Colon (tissue), 2 donors: ENCODE measurements around the gene EPHA6.
"Not testable (repeated sequence)": the region's sequence is repeated elsewhere in the genome, so short reads cannot be mapped to it uniquely, and the experiment has no call there.

Source experiments
- FAIRE-seq: peaks from 2 replicates; lab custom pipeline; 2012; peaks lifted over from hg19 to GRCh38; lab: Jason Lieb, UNC
- donor health status: control.
- donor health status: control.

Gene EPHA6

DNA sequence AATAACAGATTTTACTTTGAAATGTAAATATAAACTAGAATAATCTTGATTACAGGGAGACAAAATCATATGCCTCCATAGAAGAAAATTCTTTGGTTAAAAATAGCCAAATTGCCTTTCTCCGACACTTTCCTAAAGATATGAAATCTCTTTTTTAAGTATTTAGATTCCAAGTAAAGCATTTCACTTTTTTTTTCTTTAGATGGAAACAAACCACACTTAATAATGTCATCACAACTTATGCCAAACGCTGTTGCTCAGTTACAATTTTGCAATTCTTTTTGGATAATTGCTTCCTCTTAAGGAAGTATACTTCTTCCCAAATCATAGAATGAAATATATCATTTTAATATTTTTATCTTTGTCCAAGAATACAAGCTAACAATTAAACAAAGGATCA, 656.1 kb downstream of the EPHA6 start:
- no peak for FAIRE-seq

DNA sequence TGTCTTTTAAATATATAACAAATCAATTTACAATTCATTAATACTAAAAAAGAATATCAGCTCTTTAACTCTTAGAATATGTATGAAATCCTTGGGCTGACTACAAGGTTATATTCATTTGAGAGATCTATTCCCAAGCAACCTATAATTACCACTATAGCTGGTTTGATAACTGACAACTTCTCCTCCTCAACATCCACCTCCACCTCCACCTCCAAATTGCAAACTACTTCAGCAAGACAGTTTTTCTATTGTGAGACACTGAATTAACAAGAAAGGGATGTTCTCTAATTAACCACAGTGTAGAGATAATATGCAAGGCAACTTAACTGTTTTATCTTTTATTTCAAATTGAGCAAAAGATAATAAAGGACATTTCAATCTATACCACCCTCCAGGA, 665.3 kb downstream of the EPHA6 start:
- FAIRE-seq: no peak

DNA sequence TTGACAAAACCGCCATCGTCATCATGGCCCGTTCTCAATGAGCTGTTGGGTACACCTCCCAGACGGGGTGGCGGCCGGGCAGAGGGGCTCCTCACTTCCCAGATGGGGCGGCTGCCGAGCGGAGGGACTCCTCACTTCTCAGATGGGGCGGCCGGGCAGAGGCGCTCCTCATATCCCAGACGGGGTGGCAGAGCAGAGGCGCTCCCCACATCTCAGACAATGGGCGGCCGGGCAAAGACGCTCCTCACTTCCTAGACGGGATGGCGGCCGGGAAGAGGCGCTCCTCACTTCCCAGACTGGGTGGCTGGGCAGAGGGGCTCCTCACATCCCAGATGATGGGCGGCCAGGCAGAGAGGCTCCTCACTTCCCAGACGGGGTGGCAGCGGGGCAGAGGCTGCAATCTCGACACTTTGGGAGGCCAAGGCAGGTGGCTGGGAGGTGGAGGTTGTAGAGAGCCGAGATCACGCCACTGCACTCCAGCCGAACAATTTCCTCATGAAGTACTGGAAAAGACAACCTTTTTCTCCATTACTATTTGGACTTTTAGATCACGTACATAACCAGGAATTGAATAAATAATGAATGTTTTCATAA, 666.4 kb downstream of the EPHA6 start:
- not testable (repeated sequence) for FAIRE-seq

DNA sequence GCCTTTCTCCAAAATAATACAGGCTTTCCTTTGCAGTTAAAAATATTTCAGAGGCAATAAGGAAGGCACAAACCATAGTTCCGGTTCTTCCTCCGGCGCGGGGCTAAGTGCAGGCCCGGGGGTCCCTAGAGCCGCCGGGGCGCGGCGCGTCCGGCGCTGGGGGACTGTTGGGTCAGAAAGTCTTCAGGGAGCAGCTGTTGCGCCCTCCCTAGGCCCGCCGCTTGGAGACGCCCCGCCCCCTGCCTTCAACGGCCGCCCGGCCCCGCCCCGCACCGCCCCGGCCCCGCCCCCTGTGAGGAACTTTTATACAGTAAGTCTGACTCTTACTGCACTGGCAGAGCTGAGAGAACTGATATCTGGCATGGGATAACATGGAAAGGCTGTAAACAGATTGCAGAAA, 667.0 kb downstream of the EPHA6 start:
- no peak for FAIRE-seq

DNA sequence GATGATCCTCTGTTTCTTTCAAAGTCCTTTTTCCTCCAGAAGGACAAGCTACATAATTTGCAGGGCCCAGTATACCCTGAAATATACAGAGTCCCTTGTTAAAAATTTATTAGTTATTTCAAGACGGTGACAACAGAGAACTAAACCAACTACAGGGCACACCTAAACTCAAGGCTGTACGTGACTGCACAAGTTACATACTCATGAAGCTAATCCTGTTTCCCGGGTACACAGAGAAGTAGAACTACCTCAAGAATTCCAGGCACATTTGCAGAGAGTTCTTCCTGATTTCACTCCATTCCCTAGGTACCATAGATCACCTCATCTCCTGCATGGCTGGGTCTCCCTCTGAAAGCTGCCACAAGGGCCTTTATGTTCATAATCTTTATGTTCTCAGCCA, 670.8 kb downstream of the EPHA6 start:
- no peak for FAIRE-seq

DNA sequence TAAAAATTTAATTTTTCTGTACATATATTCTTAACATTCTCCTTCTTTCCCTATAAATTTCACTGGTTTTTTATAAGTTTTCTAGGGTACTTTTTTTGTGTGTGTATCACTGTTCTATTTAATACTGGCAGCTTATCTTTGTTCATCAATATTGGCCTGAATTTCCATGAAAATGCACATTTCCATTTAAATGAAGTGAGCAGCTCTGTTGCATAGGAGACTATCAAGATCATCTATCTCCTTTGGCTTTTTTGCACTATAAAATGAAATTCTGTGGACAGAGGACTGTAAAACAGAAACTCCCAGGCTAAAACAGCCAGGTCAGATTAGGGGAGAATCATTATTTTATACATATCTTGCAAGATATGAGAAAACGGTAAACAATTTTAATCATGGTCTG, 673.2 kb downstream of the EPHA6 start:
- FAIRE-seq: no peak

DNA sequence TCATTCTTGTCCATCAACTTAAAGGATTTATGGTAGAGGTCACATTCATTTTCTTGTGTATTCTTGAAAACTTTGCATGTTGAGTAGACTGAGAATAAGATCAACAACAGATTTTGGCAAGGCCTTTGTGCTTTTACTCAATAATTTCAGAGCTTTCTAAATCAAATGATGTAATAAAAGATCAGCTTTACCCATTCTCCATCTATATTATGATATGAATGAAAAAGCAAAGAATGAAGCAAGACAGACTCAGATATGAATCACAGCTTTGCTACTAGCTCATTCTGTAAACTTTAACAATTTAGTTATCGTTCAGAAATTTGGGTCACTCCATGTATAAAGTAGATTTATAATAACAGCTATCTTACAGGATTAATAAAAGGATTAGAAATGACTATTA, 674.3 kb downstream of the EPHA6 start:
- FAIRE-seq: no peak

DNA sequence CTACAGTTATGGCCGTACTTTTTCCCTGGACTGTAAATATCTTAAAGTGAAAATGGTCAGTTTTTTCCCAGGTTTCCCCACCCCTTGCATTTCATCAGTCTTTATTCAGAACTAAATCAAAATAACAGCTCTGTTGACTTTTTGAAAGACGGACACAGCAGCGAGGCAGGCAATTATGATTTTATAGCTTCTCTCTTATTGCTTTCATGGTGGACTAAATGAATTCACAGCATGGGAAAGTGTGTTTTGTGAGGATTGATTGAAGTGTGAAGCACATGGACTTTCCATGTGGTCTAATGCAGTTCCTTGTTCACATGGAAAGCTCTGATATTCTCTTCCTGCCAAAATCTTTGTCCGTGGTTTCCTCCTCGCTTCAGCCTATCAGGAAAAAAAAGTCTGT, 681.5 kb downstream of the EPHA6 start:
- no peak for FAIRE-seq

DNA sequence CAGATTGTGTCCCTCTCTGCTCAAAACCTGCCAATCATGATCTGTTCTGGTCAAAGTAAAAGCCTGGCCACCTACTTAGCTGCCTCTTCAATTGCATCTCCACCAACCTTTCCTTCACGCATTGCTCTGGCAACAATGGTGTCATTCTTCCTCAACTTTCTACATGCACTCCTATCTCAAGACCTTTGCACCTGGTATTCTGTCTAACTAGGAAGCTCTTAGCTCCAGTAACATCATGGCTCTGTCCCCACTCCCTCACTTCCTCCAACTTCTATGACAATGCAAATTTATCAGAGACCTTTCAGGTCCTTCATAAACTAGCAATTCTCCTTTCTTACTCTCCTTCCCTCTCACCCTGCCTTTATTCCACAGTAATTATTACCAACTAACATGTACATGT, 682.7 kb downstream of the EPHA6 start:
- no peak for FAIRE-seq

DNA sequence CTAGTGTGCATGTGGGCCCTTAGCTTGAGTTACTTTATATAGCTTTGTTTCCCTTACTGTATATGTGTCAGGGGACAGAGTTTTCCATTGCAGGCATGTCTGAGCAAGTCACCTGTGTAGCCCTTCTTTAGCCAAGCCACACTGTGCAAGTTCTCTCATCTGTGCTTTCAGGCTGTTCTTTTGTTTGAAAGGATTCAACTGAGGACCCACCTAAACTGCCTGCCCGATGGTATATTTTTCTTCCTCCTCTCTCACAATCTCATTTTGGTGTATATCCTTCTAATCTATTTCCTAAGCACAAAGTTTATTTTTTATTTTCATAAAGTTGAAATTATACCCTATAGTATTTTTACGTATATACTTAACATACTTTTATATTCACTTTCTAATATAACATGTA, 690.1 kb downstream of the EPHA6 start:
- FAIRE-seq: no peak

DNA sequence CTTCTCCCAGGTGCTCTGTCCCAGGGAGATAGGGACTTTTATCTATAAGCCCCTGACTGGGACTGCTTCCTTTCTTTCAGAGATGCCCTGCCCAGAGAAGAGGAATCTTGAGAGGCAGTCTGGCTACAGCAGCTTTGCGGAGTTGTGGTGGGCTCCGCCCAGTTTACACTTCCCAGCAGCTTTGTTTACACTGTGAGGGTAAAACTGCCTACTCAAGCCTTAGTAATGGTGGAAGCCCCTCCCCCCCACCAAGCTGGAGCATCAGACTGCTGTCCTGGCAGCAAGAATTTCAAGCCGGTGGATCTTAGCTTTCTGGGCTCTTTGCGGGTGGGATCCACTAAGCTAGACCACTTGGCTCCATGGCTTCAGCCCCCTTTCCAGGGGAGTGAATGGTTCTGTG, 696.4 kb downstream of the EPHA6 start:
- no peak for FAIRE-seq

DNA sequence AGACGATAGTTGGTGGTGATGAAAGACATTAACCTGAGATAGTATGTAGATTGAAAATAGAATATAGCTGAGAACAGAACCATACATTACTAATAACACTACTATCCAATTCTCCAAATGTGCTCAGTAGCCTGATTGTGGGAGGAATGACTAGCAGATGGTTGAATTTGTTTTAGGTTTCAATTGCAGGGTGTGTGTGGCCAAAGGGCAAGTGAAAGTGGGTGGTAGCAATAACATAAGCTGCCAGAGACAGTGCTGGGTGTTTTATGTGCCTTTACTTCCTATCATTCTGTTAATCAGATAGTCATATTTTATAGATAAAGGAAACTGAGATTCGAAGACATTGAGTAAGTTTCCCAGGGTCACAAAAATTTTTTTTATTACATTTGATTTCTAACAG, 700.7 kb downstream of the EPHA6 start:
- FAIRE-seq: no peak

DNA sequence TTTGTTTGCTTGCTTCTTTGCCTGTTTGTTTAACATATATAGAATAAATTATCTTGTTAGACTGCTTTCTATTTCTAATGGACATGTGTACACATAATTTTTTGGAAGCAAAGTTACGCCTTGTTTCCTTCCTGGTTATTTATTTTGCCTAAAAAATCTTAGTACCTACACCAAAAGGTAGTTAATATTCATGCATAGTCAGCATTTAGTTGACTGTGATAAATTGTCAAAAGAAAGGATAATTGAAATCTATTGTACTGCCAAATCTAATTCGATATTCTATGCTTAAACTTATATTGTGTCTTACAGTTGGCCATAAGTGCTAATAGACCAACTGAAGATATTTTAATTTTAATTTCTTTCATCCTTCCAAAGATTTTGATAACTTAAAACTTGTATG, 716.3 kb downstream of the EPHA6 start:
- no peak for FAIRE-seq

DNA sequence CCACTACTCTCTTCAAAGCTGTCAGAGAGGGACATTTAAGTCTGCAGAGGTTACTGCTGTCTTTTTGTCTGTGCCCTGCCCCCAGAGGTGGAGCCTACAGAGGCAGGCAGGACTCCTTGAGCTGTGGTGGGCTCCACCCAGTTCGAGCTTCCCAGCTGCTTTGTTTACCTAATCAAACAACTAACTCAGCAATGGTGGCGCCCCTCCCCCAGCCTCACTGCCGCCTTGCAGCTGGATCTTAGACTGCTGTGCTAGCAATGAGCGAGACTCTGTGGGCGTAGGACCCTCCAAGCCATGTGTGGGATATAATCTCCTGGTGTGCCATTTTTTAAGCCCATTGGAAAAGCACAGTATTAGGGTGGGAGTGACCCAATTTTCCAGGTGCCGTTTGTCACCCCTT, 733.2 kb downstream of the EPHA6 start:
- FAIRE-seq: not testable (repeated sequence)

DNA sequence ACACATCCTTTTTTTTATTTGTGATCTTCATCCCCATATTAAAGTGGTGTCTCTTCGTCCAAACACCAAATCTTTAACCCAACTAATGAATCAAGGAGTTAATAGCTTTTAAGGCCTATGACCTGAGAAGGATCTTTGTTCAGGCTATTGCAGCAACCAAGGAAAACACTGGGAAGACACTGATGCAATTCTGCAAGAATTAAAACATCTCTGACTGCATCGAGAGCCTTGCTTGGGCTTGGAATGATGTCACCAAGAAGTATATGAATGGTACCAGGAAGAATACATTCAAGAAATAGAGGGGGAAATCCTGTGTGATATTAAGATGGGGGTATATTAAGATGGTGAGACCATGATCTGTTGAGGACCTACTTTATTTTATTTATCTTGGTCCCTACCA, 736.0 kb downstream of the EPHA6 start:
- no peak for FAIRE-seq

DNA sequence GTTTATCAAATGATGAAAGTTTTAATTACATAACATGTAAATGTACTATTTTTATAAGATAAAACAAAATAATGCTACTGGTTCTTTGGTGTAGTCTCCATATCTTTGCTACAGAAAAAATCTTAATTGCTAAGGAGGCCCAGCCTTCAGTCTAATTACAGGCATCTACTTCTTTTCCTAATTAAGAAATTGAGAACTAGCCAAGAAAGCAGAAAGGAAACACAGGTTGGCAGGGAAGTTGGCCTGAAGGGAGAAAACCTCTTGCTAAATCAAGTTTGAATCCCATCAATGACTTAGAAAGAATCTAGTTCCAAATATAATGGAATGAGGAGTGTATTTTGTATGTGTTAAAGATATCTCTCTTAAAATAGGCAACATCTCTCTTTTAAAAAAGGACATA, 737.8 kb downstream of the EPHA6 start:
- no peak for FAIRE-seq

DNA sequence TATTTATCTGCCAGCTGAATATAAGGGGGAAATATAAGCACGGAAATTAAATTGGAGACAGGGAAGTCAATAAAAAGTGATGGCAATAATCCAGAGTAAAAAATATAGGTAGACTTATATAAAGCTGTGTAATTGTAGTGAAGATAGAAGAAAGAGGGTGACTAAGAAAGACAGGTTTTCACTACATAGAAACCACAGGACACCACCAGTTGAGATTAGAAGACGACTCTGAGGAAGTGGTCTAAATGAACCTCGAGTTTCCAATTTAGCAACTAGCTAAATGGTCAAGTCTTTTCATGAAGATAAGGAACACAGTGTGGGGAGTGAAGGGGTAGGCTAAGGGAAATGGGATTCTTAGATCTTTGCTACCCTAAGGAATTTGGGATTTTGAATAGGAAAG, 761.3 kb downstream of the EPHA6 start:
- no peak for FAIRE-seq

DNA sequence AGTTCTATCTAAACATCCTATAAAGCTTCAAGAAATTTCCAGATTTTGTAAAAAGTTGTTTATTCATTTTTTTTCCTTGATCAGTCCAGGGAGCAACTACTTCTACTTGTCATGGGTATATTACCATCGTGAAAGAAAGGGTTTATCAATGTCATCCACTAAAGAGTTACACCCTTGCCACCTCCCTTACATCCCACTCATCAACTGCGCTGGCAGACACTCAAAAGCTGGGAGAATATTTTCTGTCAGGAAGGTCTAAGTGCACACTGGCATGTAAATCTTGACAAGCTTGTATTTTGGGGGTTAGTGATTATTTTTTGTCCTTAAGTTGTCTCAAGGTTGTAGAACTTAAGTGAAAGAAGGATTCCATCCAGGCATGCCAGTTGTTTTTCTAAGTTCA, 761.8 kb downstream of the EPHA6 start:
- FAIRE-seq: no peak

DNA sequence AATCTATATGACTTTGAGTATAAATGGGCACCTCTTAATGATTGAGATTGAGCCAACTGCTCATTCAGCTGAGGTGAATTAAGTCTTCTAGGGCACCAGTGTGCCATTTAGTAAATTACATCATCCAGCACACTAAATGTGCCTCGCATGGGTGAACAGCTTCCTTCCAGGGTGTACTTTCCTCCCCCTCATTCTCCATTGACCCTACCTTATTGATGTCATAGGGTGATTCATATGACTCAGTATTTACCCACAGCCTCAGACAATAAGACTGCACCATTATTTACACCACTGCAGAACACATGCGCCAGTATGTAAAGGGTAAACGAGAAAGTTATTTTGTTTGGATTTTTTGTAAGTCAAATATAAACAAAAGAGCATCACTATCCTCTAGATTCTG, 765.0 kb downstream of the EPHA6 start:
- no peak for FAIRE-seq

DNA sequence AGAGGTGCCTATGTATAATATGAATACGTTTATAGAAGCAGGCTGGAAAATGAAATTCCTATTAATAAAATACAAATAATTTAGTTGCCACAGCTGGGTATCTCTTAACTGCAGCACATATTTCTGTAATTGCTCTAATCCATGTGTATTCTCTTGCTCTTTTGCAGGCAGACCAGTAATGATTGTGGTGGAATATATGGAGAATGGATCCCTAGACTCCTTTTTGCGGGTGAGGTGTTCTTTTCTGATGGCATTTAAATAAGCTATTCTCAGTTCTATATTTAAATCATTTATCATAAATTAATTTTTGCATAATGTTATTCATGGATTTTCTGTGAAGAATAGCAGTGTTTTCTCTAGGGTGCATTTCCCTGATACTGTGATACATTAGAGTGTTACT, 796.2 kb downstream of the EPHA6 start:
- FAIRE-seq: no peak

DNA sequence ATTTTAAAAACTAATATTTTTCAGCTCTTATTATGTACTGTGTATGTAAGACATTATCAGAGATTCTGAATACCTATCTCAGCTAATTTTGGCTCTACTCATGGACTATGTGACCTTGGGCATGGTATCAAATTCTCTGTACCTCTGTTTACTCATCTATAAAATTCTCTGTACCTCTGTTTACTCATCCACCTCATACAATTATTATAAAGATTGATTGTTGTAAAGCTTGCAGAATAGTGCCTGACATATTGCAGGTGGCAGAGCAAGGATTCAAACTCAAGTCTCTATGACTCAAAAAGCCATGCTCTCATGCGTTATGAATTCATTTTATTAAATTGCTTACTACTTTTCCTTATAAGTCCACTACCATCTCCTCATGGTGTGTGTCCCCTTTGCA, 798.2 kb downstream of the EPHA6 start:
- no peak for FAIRE-seq

DNA sequence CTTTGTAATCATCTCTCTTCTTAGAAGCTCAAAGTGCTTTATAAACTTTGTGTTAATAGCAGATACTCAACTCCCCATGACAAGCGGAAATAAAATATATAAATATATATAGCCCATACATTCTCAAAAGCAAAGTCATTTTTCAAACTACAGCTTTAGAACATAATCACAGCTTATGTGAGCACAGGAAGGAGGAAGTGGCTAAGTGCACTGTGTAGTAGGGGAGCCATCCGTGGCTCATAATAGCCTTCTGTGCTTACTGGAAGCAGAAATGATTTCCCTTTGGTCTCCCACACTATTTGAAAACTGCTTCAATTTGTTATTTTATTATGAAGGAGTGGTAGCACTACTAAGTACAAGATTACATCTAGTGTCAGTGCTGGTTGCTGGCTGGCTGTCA, 798.7 kb downstream of the EPHA6 start:
- FAIRE-seq: no peak

DNA sequence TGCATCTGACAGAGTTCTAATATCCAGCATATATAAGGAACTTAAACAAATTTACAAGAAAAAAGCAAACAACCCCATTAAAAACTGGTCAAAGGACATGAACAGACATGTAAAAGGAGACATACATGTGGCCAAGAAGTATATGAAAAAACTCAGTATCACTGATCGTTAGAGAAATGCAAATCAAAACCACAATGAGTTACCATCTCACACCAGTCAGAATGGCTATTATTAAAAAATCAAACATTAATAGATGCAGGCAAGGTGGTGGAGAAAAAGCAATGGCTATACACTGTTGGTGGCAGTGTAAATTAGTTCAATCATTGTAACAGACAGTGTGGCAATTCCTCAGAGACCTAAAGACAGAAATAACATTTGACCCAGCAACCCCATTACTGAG, 806.1 kb downstream of the EPHA6 start:
- FAIRE-seq: not testable (repeated sequence)

DNA sequence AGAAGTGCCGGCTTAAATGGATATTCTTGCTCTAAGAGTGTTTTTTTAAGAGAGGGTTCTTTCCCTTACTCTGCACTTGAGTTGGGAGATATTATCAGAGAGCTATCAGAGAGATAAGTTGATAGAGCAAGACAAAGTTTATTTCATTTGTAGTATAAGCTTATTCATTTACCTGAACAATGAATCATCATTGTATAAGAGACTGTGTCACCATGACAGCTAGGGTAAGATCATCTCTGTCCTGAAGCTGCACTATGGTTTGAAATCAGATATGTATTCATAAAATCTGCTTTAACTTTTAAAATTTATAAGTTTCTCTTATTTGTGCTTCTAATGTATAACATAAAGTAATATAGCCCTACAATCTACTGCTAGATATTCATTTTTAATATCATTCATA, 822.1 kb downstream of the EPHA6 start:
- FAIRE-seq: no peak

DNA sequence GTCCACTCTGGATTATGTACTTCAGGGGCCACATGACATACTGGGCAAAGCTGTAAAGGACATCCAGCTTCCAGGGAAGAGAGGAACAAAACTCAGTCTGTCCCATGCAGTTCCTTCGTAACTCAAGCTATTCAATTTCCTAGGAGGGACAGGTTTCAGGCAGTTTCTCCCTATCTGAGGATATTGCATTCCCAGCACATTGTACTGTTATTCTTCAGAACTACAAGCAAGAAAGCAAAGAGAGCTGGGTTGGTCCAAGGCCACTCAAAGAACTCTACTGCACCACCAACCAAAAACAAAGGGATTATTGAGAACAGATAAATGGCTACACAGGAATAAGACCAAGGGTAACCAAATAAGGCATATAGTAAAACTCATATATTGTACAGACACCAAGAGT, 832.5 kb downstream of the EPHA6 start:
- no peak for FAIRE-seq
